KMS-11 (cell line): Measurements from ENCODE around the gene C8A.

Experiments used
- H2AFZ ChIP-seq: fragments of 200-600 bp; sonication (generic); 2 replicates; pipeline ENCODE4 v1.6.1; 2016; ENCODE audit warnings: antibody characterized with exemption, mixed run types, low read depth
- H3K27ac ChIP-seq: fragments of 200-600 bp; sonication (generic); 2 replicates; pipeline ENCODE4 v1.6.1; 2016; ENCODE audit warnings: mild to moderate bottlenecking, mixed run types
- H3K27me3 ChIP-seq: fragments of 200-600 bp; sonication (generic); 2 replicates; pipeline ENCODE4 v1.6.1; 2017; ENCODE audit warnings: mild to moderate bottlenecking, low read depth, mixed run types, moderate library complexity; ENCODE audit not compliant: insufficient read depth
- H3K36me3 ChIP-seq: fragments of 200-600 bp; sonication (generic); 2 replicates; pipeline ENCODE4 v1.6.1; 2017; ENCODE audit warnings: mild to moderate bottlenecking, mixed run types; ENCODE audit not compliant: insufficient read depth
- H3K4me1 ChIP-seq: fragments of 200-600 bp; sonication (generic); 2 replicates; pipeline ENCODE4 v1.6.1; 2016; ENCODE audit warnings: mild to moderate bottlenecking, low read depth, mixed run types; ENCODE audit not compliant: poor library complexity, severe bottlenecking
- H3K4me2 ChIP-seq: fragments of 200-600 bp; sonication (generic); 2 replicates; pipeline ENCODE4 v1.7.0; 2016; ENCODE audit warnings: mild to moderate bottlenecking, mixed run types
- H3K4me3 ChIP-seq: fragments of 200-600 bp; sonication (generic); IDR thresholded peaks from 2 replicates; pipeline ENCODE4 v1.6.1; 2017; ENCODE audit warnings: low read depth, low read length, mixed read lengths; ENCODE audit not compliant: insufficient read depth
- H3K79me2 ChIP-seq: fragments of 200-600 bp; sonication (generic); 2 replicates; pipeline ENCODE4 v1.6.1; 2016; ENCODE audit warnings: low read depth, mixed run types; ENCODE audit not compliant: insufficient read depth
- H3K9ac ChIP-seq: fragments of 200-600 bp; sonication (generic); 2 replicates; pipeline ENCODE4 v1.6.1; 2016; ENCODE audit warnings: mild to moderate bottlenecking, mixed run types
- H4K20me1 ChIP-seq: fragments of 200-600 bp; sonication (generic); 2 replicates; pipeline ENCODE4 v1.6.1; 2016; ENCODE audit warnings: mild to moderate bottlenecking, mixed run types; ENCODE audit not compliant: insufficient read depth
- TF ChIP-seq, protein P1 (sequence below): fragments of 200-600 bp; sonication (generic); conservative IDR thresholded peaks from 2 replicates; pipeline ENCODE4 v1.6.1; 2017; ENCODE audit warnings: low read depth, mild to moderate bottlenecking, antibody characterized with exemption, low read length, moderate library complexity, mixed read lengths

The C8A gene

DNA sequence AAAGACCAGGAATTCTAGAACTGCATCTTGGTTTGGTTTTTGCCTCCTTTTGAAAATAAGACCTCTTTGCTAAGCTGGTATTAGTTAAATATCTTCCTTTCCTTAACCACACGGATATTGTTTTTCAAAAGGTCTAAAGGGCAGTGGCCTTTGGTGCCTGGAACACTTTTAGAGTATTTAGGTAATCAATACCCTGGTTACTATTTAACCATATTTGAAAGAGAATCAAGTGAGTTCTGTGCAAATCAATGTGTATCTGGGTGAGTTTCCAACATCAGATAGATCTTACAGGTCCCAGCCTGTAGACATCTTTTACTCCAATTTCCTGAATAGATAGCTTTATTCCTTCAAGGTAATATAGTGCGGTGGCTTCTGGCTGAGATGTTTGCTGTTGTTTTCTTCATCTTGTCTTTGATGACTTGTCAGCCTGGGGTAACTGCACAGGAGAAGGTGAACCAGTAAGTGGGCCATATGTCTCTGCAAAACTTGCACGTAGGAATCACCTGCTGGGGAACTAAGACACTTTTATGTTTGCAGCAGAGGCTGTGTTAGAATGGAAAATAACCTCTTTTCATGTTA lies at the start of gene C8A:
TSS of gene C8A (plus strand) at position 277 of the 579 bp plus-strand sequence. CDS start at position 382, 105 bp downstream.
- Histone ChIP-seq H3K79me2 (no peaks in the 10 kb centered on the region), H3K27ac (no peak within 1 kb of the TSS), H3K4me3 (no peak within 1 kb of the TSS), H3K36me3 (no peaks in the 10 kb centered on the region), H3K4me2 (no peak within 1 kb of the TSS), H2AFZ (no peak within 1 kb of the TSS), H3K27me3 (no peaks in the 10 kb centered on the region), H3K4me1 (no peaks in the 10 kb centered on the region), H3K9ac (no peak within 1 kb of the TSS), H4K20me1 (no peaks in the 10 kb centered on the region)
- TF ChIP-seq, protein P1, sequence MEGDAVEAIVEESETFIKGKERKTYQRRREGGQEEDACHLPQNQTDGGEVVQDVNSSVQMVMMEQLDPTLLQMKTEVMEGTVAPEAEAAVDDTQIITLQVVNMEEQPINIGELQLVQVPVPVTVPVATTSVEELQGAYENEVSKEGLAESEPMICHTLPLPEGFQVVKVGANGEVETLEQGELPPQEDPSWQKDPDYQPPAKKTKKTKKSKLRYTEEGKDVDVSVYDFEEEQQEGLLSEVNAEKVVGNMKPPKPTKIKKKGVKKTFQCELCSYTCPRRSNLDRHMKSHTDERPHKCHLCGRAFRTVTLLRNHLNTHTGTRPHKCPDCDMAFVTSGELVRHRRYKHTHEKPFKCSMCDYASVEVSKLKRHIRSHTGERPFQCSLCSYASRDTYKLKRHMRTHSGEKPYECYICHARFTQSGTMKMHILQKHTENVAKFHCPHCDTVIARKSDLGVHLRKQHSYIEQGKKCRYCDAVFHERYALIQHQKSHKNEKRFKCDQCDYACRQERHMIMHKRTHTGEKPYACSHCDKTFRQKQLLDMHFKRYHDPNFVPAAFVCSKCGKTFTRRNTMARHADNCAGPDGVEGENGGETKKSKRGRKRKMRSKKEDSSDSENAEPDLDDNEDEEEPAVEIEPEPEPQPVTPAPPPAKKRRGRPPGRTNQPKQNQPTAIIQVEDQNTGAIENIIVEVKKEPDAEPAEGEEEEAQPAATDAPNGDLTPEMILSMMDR: no peak

DNA sequence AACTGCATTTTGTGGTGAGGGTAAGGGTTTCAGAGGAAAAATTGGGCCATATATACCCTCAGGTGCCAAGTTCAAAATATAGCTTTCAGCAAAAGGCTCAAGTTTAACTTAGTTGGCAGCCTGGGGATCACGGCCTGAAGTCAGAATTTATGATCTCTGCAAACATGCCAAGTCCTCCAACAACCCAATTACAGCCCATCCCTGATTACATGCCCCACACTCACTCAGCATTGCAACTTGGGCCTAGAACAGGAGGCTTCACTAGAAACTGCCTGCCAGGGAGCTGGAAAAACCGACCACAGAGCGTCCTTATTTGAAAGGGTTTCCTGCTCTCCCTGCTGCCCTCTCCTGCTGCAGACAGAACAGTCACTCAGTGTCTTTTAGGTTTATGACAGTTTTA lies 47.8 kb upstream of the C8A start:
- Histone ChIP-seq H3K27ac (no peak overlapping the region), H4K20me1 (no peaks in the 10 kb centered on the region)
- TF ChIP-seq, protein P1: no peak

GRCh38 chr1:56808410-56808809 lies 46.2 kb upstream of the C8A start:
- H3K9ac ChIP-seq: no peak overlapping the region
- TF ChIP-seq, protein P1: no peak
- no peak overlapping the region for H2AFZ ChIP-seq
- no peaks in the 10 kb centered on the region for H4K20me1 ChIP-seq
- no peak overlapping the region for H3K4me3 ChIP-seq
- no peaks in the 10 kb centered on the region for H3K4me1 ChIP-seq
- H3K27ac ChIP-seq: no peak overlapping the region
- H3K79me2 ChIP-seq: no peaks in the 10 kb centered on the region
- no peak overlapping the region for H3K4me2 ChIP-seq
- no peaks in the 10 kb centered on the region for H3K36me3 ChIP-seq
- no peaks in the 10 kb centered on the region for H3K27me3 ChIP-seq

More for the DNA sequence above, 47.8 kb upstream of the C8A start:
- Histone ChIP-seq H3K4me2 (no peak overlapping the region), H3K36me3 (no peaks in the 10 kb centered on the region), H3K9ac (no peak overlapping the region), H3K27me3 (no peaks in the 10 kb centered on the region), H3K4me3 (no peak overlapping the region), H3K79me2 (no peaks in the 10 kb centered on the region), H3K4me1 (no peaks in the 10 kb centered on the region), H2AFZ (no peak overlapping the region)

DNA sequence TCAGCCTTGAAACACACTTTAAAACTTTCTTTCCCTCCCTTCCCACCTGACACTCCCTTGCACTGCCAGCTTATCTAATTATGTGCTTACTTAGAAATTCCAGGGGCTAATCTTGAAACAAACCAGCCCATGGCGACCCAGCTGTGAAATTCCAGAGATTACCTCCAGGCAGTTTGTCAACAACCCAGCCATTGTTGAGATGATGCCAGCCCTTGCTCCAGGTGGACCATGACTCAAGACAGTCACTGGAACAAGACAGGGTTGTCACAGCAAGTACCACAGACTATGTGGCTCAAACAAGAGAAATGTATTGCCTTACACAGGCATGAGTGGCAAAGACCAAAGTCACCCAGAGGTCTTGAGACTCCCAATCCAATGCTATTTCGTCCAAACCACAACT lies 43.3 kb upstream of the C8A start:
- Histone ChIP-seq H3K36me3 (no peaks in the 10 kb centered on the region), H3K4me2 (no peak overlapping the region), H3K4me3 (no peak overlapping the region), H3K27me3 (no peaks in the 10 kb centered on the region), H3K4me1 (no peaks in the 10 kb centered on the region), H3K9ac (no peak overlapping the region), H3K79me2 (no peaks in the 10 kb centered on the region), H4K20me1 (no peaks in the 10 kb centered on the region), H3K27ac (no peak overlapping the region), H2AFZ (no peak overlapping the region)
- TF ChIP-seq, protein P1: no peak
